ENCODE results near the gene ZC3H4.

DNA sequence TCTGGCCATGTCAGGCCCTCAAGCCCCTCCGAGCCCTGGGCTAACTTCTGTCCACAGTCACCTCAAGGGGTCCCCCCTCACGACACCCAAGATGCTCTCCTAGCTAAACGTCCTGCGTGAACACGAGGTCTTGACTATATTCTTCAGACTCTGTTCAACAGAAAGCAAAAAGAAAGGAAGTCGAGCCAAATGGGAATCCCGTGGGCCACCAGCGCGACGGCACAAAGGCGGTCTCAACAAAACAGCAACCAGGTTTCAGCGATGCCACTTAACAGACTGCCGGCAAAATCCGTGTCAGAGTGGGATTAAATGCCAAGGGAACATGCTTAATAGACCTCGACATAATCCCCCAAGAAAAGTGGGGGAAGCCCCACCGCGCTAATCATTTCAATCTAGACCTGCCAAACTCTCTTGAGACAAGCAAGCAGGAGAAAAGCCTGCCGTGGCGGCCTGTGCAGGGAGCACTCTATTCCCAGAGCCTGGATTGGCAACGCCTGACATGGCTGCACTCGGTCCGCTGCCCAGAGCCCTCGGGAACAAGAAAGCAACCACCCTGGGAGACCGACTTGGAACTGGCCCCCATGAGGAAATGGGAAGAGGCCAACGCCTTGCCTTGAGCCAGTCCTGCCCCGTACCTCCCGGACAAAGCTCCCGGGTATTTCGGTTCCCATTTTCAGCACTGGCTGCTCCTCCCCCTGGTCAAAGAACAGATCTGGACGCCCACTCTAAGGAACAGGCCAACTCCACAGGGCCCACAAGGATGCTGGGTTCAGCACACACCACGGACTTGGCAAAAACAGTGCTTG is 16.0 kb downstream of the ZC3H4 start:
- TF ChIP-seq CTCF (IDR thresholded peaks at IDR 0.05) = no peak
- no peak for TF ChIP-seq POLR2A (IDR thresholded peaks at IDR 0.05)

All from adrenal gland (tissue), 5 donors.